NCI-H2171 (cell line): ENCODE measurements around the gene HES4.
"Not testable (repeated sequence)": the region's sequence is repeated elsewhere in the genome, so short reads cannot be mapped to it uniquely, and the experiment has no call there.

Experiments used
- DNase-seq: peaks from one replicate; lab custom pipeline; 2025; lab: John Stamatoyannopoulos, UW

HES4 gene

DNA sequence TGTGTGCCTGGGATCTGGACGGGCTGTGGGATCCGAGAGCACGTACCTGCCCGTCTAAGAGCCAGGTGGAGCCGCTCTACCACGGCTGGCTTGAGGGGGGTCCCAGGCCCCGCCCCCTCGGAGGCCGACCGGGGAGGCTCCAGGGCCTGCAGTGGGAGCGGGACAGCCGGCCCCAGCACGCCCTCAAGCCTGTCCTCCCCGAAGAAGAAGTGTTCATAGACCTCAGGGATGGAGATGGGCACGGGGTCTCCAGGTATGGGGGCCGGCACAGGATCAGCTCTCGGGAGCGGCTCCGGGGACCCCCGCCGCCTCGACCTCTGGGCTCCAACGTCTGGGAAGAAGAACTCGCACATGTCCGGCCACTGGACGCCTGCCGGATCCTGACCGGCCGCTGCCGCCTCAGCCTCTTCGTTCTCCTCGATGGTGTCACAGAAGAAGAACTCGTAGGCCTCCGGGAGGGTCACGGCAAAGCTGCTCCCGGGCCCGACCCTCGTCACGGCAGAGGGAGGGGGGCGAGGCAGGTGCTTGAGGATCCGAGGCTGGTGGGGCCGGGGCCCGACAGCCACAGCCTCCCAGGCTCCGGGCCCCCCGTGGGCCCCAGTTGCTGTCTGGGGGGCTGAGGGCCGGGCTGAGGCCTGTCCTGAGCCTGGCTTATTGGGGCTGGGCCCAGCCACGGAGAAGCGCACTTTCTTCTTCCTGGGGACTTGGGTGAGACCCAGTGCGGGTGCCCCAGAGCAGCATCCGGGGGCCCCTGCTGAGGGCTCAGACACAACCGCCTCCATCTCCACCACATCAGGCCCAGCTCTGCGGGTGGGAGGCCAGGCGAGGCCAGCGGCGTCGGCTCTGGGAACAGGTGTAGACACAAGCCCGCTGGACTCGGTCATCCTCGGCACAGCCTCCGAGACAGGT lies 20.8 kb downstream of the HES4 start:
- DNase-seq = no peak

DNA sequence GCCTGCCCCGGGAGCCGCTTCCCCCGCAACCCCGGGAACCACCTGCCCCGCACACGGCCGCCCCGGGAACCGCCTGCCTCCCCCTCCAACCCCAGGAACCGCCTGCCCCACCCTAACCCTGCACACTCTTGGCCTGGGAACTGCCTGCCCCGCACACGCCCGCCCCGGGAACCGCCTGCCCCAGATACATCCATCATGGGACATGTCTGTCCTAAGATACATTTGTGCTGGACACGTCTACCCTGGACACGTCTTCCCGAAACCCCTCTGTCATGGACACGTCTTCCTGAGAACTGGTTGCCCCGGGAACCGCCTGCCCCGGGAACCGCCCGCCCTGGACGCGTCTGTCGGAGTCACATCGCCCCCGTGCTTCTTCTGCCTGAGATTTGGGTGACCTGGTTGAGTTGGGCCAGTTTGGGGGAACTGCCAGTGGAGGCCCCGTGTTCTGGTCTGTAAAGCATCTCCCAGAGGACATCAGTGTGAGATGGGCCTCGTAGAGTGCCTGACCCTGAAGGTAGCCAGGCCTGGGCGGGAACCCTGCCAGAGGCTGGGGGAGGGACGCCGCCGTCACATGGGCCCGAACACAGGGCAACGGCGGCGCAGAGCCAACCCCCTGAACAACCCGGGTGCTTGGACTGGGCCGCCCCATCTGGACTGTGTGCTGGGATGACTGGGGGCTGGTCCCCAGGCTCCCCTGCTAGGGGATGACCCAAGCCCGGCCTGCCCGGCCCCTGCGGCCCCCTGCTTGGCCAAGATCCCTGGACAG lies 21.6 kb downstream of the HES4 start:
- no peak for DNase-seq

DNA sequence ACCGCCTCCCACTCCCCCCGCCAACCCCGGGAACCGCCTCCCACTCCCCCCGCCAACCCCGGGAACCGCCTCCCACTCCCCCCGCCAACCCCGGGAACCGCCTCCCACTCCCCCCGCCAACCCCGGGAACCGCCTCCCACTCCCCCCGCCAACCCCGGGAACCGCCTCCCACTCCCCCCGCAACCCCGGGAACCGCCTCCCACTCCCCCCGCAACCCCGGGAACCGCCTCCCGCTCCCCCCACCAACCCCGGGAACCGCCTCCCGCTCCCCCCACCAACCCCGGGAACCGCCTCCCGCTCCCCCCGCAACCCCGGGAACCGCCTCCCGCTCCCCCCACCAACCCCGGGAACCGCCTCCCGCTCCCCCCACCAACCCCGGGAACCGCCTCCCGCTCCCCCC lies 23.1 kb downstream of the HES4 start:
- not testable (repeated sequence) for DNase-seq

DNA sequence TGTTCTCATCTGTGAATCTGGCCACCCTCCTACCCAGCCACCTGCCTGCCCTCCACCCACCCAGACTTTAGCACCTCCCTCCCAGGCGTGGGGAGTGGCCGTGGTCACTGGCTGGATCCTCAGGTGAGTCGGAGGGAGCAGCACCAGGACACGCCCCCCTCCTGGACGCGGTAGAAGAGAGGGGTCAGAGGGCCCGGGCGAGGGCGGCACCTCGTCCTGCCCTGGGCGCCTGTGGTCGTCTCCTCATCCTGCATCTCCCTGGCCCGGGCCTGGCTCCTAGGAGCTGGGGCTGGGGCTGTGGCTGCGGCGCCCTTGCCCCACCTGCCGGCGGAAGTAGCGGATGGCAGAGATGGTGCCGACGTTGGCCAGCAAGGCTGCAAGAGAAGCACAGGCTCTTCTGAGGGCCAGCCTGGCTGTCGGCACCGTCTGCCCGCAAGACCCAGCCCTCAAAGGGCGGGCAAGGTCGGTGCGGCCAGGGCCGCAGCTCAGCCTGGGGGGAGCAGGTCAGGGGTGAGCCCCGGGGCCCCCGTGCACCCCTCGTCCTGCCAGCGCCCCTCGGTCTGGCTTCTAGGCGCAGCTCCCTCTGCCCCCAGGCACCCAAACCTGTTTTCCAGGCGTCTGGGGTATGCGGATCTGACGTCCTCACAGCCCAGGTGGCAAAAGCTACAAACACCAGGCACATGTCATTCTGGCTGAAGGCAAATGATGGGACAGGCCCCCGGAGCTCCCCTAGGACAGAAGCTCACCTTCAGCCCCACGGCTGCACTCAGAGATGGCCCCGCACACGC lies 23.8 kb downstream of the HES4 start:
- DNase-seq = peak; percentile 49

DNA sequence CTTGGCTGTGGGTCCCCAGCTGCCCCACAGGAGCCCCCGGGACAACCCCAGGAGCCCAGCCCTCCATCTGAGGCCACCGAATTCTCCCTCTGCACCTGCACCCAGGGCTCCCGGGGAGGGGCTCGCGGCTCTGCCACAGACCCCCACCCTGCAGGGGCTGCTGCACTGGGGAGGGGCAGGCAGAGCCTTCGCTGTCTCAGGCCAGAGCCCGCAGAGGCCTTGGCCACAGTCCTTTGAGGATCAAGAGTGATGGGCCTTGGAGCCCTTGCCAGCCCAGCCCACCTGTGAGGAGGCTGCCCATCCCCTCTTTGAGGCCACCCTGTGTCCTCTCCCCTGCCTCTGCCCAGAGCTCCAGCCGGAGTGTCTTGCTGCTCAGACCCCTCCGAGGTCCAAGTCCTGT lies 24.5 kb downstream of the HES4 start:
- DNase-seq = no peak

DNA sequence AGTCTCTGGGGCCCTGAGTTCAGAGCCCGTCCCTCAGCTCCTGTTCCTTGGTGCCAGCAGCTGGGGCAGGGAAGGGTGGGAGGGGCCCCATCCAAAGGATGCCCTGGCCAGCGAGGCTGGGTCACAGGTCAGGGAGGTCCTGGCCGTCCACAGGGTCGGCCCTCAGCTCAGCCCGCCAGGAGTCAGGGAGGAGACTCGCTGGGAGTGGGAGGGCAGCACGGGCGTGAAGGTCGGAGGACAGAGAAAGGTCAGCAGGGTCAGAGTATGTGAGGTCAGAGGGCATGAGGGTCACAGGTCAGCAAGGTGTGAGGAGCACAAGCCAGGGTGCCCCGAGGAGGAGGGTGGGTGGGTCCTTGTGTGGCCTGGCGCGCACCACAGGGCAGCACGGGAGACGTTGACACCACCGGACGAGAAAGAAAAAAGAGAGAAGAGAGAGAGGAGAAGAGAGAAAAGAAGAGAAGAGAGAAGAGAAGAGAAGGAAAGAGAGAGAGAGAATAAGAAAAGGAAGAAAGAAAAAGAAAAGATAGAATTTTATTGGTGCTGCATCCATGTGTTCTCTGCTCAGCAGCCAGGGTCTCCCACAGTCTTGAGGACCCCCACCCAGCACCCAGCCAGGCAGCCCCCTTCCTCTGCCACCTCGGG lies 25.1 kb downstream of the HES4 start:
- no peak for DNase-seq

DNA sequence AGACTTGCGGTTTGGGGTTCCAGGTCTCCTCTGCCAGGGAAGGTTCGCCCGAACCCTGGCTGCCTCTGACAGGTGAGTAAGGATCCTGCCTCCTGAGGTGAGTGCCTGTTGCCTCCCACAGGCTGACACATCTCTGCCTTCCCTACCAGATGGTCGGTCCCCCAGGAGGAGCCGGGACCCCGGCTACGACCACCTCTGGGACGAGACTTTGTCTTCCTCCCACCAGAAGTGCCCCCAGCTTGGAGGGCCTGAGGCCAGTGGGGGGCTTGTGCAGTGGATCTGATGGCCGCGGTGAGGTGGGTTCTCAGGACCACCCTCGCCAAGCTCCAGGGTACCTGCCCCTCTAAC lies 25.6 kb downstream of the HES4 start:
- DNase-seq = no peak

DNA sequence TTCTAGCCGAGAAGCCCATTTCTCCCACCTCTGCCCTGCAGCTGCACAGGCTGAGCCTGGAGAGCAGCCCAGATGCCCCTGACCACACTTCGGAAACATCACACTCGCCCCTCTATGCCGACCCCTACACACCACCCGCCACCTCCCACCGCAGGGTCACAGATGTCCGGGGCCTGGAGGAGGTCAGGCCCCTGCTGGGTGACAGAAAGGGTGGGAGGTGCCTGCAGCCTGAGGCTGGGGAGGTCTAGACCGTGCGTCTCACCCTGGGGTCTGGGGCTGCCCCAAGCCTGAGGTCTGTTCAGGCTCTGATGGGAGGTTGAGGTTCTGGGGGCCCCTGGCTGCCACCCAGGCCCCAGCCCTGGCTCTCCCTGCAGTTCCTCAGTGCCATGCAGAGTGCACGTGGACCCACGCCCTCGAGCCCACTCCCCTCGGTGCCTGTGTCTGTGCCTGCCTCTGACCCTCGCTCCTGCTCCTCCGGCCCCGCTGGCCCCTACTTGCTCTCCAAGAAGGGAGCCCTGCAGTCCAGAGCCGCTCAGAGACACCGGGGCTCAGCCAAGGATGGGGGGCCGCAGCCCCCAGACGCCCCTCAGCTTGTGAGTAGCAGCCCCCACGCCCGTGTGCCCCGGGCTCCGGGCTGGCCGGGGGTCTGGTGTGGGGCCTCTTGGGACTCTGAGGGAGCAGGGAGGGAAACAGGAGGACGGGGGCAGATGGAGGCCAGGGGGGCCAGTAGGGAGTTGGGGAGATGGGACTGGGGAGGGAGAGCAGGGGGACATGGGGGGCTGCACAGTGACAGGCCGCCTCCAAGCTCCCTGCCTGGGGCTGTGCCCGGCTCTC lies 26.2 kb downstream of the HES4 start:
- DNase-seq = no peak

DNA sequence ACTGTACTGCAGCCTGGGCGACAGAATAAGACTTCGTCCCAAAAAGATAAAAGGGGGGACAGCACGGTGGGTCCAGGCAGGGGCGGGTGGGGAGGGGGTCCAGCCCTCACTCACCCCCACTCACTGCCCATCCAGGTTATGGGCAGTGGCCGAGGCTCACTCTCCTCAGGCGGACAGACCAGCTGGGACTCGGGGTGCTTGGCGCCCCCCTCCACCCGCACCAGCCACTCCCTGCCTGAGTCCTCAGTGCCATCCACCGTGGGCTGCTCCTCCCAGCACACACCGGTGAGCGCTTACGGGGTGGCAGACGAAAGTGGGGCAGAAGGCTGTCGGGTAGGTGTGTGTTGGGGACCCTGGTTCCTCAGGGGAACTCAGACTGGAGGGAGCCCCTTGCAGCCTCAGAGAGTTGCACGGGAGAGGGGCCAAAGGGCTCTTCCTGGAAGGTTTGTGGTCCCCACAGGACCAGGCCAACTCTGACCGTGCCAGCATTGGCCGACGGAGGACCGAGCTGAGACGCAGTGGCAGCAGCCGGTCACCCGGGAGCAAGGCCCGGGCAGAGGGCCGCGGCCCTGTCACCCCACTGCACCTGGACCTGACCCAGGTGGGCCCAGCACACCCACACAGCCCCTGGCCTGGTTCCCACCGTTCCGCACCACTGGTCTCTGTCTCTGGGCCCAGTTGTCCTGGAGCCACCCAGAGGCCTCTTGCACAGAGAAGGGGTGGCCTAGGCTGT lies 27.0 kb downstream of the HES4 start:
- no peak for DNase-seq

DNA sequence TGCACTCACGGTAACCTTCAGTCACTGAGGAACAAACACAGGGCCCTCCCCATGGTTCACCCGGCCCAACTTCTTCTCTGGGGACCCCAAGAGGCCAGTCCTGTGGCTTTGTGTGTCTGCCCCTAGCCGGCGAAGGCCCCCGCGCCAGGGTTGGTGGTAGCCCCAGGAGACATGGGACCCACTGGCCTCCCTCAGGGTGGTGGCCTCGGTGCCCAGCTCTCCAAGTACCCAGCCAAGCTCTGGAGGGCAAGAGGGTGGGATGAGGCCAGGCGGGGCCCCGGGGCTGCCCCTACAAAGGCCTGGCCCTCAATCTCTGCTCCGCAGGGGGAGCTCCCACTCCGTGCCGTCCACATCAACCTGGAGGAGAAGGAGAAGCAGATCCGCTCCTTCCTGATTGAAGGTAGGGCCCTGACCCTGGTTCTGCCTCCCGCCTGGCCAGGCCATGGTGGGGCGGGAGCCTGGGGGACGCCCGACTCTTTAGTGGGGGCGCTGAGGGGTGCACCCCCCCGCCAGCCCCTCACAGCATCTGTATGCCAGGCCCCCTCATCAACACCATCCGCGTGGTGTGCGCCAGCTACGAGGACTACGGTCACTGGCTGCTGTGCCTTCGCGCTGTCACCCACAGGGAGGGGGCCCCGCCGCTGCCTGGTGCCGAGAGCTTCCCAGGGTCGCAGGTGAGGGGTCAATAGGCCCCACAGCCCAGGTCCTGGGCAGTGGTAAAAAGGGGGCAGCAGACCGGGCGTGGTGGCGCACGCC lies 28.0 kb downstream of the HES4 start:
- DNase-seq = no peak

DNA sequence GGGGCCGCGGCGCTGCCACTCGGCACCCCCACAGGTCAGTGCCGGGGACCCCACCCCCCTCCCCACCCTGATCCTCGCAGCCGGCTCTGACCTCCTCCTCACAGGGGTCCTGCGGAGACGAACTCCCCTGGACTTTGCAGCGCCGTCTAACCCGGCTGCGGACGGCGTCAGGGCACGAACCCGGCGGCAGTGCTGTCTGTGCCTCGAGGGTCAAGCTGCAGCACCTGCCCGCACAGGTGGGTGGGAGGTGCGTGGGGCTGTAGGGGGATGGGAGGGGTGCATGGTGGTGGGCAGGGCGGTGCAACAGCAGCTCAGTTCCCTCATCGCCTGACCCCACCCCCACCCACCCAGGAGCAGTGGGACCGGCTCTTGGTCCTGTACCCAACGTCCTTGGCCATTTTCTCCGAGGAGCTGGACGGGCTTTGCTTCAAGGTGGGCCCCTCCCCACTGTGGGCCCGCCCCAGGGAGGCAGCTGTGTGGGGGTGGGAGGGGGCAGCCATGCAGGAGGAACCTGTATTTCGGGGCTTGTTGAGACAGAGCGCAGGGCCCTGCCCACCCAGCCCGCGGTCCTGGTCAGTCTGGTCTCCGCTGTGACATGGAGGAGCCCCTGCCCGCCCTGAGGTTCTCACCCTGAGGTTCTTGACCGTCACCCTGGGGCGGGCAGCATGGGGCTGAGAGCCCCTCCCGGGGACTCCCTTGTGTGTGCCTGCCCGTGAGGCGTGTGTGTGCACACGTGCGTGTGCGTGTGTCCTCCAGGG lies 28.7 kb downstream of the HES4 start:
- no peak for DNase-seq

DNA sequence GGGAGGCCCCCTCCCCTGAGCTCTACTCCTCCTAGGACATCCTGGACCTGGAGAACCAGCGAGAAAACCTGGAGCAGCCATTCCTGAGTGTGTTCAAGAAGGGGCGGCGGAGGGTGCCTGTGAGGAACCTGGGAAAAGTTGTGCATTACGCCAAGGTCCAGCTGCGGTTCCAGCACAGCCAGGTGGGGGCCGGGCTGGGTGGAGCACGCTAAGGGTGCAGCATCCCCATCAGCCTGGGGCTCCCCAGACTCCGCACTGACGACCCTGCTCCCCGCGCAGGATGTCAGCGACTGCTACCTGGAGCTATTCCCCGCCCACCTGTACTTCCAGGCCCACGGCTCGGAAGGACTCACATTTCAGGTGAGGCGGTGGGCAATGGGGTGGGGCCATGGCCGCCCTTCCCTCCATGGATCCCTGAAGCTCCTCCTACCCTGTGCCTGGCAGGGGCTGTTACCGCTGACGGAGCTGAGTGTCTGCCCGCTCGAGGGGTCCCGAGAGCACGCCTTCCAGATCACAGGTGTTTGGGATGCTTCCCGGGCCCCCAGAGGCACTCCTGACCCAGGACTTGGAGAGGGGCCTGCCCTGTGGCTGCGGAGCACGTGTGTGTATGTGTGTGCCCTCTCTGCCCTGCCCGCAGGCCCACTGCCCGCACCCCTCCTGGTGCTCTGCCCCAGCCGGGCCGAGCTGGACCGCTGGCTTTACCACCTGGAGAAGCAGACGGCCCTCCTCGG lies 29.5 kb downstream of the HES4 start:
- DNase-seq = no peak

DNA sequence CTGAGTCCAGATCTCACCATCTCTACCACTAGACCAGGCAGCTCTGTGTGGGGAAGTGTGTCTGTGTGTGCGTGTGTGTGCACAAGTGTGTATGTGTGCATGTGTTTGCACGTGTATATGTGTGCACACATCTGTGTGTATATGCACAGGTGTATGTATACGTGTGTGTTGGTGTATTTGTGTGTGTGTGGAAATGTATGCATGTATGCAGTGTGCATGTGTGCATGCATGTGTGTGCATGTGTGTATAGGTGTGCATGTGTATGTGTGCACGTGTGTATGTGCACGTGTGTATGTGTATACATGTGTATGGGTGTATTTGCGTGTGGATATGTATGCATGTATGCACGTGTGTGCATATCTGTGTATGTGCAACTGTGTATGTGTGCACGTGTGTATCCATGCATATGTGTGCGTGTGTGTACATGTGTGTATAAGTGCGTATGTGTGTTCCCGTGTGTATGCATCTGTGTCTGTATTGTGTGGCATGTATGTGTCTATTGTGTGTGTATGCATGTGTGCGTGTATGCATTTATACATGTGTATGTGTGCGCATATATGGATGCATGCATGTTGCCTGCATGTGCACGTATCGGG lies 30.5 kb downstream of the HES4 start:
- DNase-seq = no peak

DNA sequence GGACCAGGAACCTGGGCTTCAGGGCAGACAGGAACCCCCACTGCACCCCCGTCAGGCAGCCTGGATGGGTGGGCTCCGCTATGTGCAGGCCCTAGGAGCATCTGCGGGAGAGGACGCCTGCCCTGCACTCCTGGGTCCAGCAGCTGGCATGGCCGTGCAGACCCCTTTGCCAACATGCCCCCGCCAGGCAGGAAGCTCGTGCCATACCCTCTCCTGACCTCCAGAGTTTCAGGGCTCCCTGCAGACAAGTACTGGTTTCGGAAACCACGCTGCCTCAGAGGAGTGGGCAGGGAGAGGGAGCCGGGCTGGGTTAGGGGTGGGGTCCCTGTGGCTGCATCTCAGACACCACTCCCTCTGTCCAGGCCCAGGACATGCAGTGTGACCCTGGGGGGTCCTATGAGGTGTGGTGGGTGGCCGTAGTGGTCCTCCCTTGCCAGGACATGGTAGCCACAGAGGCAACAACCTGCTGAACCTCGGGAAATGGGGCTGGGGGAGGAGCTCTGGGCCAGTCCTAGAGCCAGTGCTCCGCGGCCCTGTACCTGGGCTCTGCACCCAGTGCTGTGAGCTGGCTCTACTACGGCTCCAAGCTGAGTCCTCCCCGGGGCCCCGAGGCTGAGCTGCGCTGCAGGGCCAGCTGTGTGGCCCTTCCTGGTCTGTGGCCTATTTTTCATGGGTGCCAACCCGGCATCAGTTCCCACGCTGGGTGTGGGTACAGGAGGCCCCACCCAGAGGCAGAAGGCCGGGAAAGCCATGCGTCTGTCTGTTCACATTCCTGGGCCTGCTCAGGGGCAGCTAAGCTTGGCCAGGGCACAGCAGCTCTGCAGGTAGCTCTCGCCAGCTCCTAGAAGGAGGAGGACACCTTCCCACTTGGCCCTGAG lies 32.2 kb downstream of the HES4 start:
- DNase-seq = no peak

DNA sequence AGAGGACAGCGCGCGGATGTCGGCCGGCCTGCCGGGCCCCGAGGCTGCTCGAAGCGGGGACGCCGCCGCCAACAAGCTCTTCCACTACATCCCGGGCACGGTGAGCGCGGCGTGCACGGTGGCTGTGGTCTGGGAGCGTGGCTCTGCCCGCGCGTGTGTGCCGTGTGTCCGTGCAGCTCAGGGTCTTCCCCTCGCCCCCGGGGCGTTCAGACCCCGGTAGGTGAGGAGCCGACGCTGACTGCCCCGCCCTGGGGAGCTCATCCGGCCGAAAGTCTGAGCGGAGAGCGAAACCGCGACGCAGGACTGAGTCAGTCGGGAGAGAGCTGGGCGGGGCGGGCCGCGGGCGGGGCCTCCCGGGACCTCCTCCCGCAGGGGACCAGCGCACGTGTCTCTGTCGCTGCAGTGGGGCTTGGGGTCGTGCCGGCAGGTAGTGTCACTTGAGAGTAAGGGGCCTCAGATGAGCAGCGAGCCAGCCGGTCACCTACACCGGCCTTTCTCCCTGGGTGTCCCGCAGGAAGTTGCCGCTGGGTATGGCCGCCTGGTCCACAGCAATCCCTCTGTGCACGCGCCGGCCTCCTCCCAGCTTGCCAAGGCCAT lies 33.1 kb downstream of the HES4 start:
- DNase-seq = no peak

DNA sequence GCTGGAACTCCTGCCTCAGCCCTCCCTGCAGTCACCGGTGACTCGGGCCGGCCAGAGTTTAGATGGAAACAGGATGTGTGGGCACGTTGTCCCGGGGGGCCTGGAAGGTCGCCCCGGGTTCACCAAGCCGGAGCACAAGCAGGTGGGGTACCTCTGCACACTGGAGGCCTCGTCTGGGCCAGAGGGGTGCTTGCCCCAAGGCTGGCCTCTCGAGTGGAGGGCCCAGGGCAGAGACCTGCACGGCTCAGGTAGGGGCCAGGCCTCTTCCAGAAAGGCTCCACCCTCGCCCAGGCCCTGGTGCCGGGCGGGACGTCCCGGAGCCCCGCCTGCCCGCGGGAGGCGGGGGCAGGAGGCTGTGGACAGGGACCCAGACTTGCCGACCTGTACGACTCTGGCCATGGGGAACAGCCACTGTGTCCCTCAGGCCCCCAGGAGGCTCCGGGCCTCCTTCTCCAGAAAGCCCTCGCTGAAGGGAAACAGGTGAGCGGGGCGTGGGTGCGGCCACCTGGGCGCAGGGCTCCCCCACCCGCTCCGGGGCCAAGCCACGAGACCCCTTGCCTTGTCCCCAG lies 33.7 kb downstream of the HES4 start, which contains the start of gene PLEKHN1:
PLEKHN1 (plus strand) TSS at position 348 of the 569 bp plus-strand sequence; CDS start at position 398, 50 bp downstream.
- no peak for DNase-seq
